Tibial artery (tissue), 4 donors: ENCODE measurements around the gene CERS2.
A peak's percentile ranks its signal among the peaks of the same experiment; 100 is the strongest.

Experiments
- DNase-seq, 2 donors: peaks; one replicate each; pipeline ENCODE4 v3.0.0-alpha.2; 2019
- H3K27ac ChIP-seq, 2 donors: fragments of 200-600 bp; sonication (generic) in 1 of 2; 1 replicate in 1 of 2; 2 replicates in 1 of 2; pipeline ENCODE4 v1.5.1; 2018 to 2019; ENCODE audit warnings: mild to moderate bottlenecking in 1 of 2
- H3K27me3 ChIP-seq, 2 donors: fragments of 200-600 bp; sonication (generic) in 1 of 2; one replicate each; pipeline versions ENCODE4 v1.5.1 to v1.6.0; 2016 to 2019
- H3K36me3 ChIP-seq, 3 donors: fragments of 200-600 bp; sonication (generic) in 2 of 3; one replicate each; pipeline ENCODE4 v1.5.1; 2016 to 2019; ENCODE audit warnings: mild to moderate bottlenecking in 2 of 3
- H3K4me1 ChIP-seq, 4 donors: fragments of 200-600 bp; sonication (generic) in 2 of 4; 1 replicate in 3 of 4; 2 replicates in 1 of 4; pipeline ENCODE4 v1.5.1; 2016 to 2019
- H3K4me3 ChIP-seq, 2 donors: fragments of 200-600 bp; sonication (generic) in 1 of 2; 1 replicate in 1 of 2; 2 replicates in 1 of 2; pipeline ENCODE4 v1.5.1; 2018 to 2019; ENCODE audit warnings: mild to moderate bottlenecking in 2 of 2
- H3K9me3 ChIP-seq, 3 donors: fragments of 200-600 bp; sonication (generic) in 1 of 3; one replicate each; pipeline ENCODE4 v1.5.1; 2016 to 2019
- intact Hi-C: fragments of 100-400 bp; cut with DNase I; formaldehyde crosslinking; loops from one replicate; pipeline ENCODE4 v1.15.0; 2023; ENCODE audit warnings: low total_unique reads
- TF ChIP-seq, protein P1 (sequence below), 2 experiments: fragments of 200-600 bp in 1 of 2; fragments of 450-650 bp in 1 of 2; IDR thresholded peaks; one replicate each; pipeline ENCODE4 v1.5.1; 2017 to 2019; ENCODE audit warnings: antibody characterized with exemption in 2 of 2, mild to moderate bottlenecking in 1 of 2, moderate library complexity in 1 of 2

The CERS2 gene

DNA sequence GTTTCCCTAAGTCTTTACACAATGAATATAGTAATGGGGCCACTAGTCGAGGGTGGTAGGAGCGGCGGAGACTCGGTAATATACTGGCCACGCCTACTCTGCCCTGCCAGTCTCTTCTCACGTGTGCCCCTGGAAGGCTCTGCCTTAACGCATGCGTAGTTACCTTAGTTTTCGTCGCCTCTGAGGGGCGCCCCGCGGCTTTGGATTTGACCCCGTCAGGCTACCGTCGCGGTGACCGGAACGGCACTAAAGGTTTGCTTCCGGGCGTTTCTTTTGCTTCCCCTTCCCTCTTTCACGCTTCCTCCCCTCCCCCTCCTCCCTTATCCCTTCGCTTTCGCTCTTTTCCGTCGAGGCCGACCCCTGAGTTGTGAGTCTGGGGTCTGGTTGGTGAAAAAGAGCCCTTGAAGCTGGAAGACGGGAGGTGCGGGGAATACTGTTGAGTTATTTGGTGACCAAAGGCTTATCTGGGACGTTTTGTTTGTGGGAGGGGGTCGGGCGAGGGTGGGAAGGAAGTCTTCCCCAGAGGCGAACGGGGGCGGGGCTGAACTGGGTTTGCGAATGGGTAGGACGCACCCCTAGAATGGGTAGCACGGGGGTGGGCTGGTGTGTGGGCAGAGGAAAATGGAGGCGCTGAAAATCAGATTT, 48.4 kb downstream of the CERS2 start, which contains the start of gene SETDB1:
Gene SETDB1 (plus strand): TSS at position 267 of the 645 bp plus-strand sequence. CDS start 1,352 bp downstream, outside the sequence.
- DNase-seq = peak; percentile 95 to 97
- Histone ChIP-seq H3K36me3 (peaks cover 35 to 37% (median 37%) of the 10 kb centered on the region in 3 donors), H3K4me1 (peaks cover 0 to 20% (median 9%) of the 10 kb centered on the region in 4 donors), H3K4me3 (peak within 1 kb of the TSS; percentile 79 to 81), H3K27me3 (no peaks in the 10 kb centered on the region), H3K9me3 (peaks cover 0 to 3% (median 0%) of the 10 kb centered on the region in 3 donors), H3K27ac (peak within 1 kb of the TSS; percentile 80 to 81)
- TF ChIP-seq, protein P1, sequence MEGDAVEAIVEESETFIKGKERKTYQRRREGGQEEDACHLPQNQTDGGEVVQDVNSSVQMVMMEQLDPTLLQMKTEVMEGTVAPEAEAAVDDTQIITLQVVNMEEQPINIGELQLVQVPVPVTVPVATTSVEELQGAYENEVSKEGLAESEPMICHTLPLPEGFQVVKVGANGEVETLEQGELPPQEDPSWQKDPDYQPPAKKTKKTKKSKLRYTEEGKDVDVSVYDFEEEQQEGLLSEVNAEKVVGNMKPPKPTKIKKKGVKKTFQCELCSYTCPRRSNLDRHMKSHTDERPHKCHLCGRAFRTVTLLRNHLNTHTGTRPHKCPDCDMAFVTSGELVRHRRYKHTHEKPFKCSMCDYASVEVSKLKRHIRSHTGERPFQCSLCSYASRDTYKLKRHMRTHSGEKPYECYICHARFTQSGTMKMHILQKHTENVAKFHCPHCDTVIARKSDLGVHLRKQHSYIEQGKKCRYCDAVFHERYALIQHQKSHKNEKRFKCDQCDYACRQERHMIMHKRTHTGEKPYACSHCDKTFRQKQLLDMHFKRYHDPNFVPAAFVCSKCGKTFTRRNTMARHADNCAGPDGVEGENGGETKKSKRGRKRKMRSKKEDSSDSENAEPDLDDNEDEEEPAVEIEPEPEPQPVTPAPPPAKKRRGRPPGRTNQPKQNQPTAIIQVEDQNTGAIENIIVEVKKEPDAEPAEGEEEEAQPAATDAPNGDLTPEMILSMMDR (IDR thresholded peaks at IDR 0.05) = no peak
- intact Hi-C loops = loop anchor here (5.0 to 10.0 kb wide), 2 partner anchors 51 to 101 kb away; no protein-coding TSS in a partner anchor

DNA sequence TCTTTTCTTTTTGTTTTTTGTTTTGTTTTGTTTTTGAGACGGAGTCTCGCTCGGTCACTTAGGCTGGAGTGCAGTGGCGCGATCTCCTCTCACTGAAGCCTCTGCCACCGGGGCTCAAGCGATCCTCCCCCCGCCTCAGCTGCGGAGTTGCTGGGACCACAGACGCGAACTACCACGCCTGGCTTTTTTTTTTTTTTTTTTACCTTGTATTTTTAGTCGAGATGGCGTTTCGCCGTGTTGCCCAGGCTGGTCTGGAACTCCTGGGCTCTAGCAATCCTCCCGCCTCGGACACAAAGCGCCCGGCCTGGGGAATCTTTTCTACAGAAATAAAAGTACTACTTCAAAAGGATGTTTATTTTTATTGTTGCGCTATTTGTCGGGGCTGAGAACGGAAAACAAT, 49.6 kb downstream of the CERS2 start:
- intact Hi-C loops = loop anchor here (1.0 to 10.0 kb wide), 3 partner anchors 37 to 100 kb away; no protein-coding TSS in a partner anchor
- Histone ChIP-seq H3K27ac (no peak overlapping the region), H3K4me1 (peaks cover 0 to 20% (median 9%) of the 10 kb centered on the region in 4 donors), H3K27me3 (no peaks in the 10 kb centered on the region), H3K9me3 (no peaks in the 10 kb centered on the region), H3K4me3 (peak overlapping the region in 1 of 2 donors; percentile 79), H3K36me3 (peaks cover 24 to 27% (median 26%) of the 10 kb centered on the region in 3 donors)
- DNase-seq = no peak
- TF ChIP-seq, protein P1 (IDR thresholded peaks at IDR 0.05) = no peak

DNA sequence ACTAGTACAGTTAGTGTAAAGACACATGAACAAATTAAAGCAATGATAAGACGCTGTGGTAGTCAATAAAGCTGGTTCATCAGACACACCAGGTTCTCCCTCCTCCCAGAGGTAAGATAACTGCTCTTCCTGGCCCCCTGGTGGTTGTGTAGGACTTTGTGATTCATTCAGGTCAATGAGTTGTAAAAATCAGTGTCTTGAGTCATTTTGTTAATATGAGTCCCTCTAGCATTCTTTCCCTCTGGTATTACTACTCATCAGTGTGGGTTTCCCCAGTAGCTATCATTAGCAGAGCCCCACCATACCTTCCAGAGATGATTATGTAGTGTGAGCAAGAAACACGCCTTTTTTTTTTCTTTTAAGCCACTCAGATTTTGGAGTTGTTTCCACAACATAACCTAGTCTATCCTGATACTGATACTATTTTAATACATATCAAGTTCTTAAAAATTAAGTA, 52.1 kb downstream of the CERS2 start:
- H3K36me3 ChIP-seq = peaks cover under 1 to 3% (median under 1%) of the 10 kb centered on the region in 3 donors
- H3K9me3 ChIP-seq = no peaks in the 10 kb centered on the region
- H3K27me3 ChIP-seq = no peaks in the 10 kb centered on the region
- peak; percentile 69 to 70 for DNase-seq
- H3K4me3 ChIP-seq = no peak overlapping the region
- intact Hi-C loops = loop anchor here (10.0 kb wide), 1 partner anchor 98 kb away; no protein-coding TSS in a partner anchor
- no peak overlapping the region for H3K27ac ChIP-seq
- TF ChIP-seq, protein P1 (IDR thresholded peaks at IDR 0.05) = peak; percentile 48 to 60
- peaks cover 0 to 14% (median 6%) of the 10 kb centered on the region in 4 donors for H3K4me1 ChIP-seq

DNA sequence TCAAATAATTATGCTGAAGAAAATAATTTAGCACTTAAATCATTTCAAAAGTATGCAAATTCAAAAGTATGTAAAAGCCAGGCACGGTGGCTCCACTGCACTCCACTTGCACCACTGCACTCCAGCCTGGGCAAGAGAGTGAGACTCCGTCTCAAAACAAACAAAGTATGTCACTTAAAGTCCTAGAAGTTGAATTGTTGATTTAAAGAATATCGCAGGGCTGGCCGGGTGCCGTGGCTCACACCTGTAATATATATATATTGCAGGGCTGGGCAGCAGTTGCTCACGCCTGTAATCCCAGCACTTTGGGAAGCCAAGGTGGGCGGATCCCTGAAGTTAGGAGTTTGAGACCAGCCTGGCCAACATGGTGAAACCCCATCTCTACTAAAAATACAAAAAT, 57.2 kb downstream of the CERS2 start:
- Histone ChIP-seq H3K9me3 (no peaks in the 10 kb centered on the region), H3K27me3 (no peaks in the 10 kb centered on the region), H3K36me3 (no peaks in the 10 kb centered on the region), H3K27ac (no peak overlapping the region), H3K4me3 (no peak overlapping the region), H3K4me1 (no peaks in the 10 kb centered on the region)
- TF ChIP-seq, protein P1 (IDR thresholded peaks at IDR 0.05) = no peak
- intact Hi-C loops = no loop called here
- no peak for DNase-seq
